Colonic mucosa (tissue), 4 donors: ENCODE data around the gene CASP6. TPM values are rescaled to one million over a fixed set of nuclear protein-coding genes. Genes with fewer than 3 reads are reported as not detected.
A peak's percentile ranks its signal among the peaks of the same experiment; 100 is the strongest.

Experiments
- DNase-seq: peaks from one replicate; pipeline ENCODE4 v3.0.0-alpha.2; 2020
- H3K27ac ChIP-seq: fragments of 200-600 bp; one replicate; pipeline ENCODE4 v1.8.0; 2021
- H3K27me3 ChIP-seq: fragments of 200-600 bp; one replicate; pipeline ENCODE4 v1.8.0; 2021
- H3K36me3 ChIP-seq: fragments of 200-600 bp; one replicate; pipeline ENCODE4 v1.8.0; 2021
- H3K4me1 ChIP-seq: fragments of 200-600 bp; one replicate; pipeline ENCODE4 v1.8.0; 2021; ENCODE audit warnings: mild to moderate bottlenecking
- H3K4me3 ChIP-seq: fragments of 200-600 bp; one replicate; pipeline ENCODE4 v1.8.0; 2021
- H3K9ac ChIP-seq, 2 donors: one replicate each; pipeline ENCODE4 v1.7.0; 2013; ENCODE audit warnings: control low read depth in 2 of 2, low read depth in 2 of 2, low read length in 2 of 2
- H3K9me3 ChIP-seq: fragments of 200-600 bp; one replicate; pipeline ENCODE4 v1.8.0; 2021
- CTCF ChIP-seq: fragments of 200-600 bp; IDR thresholded peaks from one replicate; pipeline ENCODE4 v1.8.0; 2022; ENCODE audit warnings: antibody characterized with exemption, mild to moderate bottlenecking
- intact Hi-C: fragments of 100-400 bp; cut with DNase I; formaldehyde crosslinking; loops from one replicate; pipeline ENCODE4 v1.14.1; 2022
- total RNA-seq, 2 donors: library from RNA; stranded (reverse); fragmentation: NEBNext Ultra II Directional in 1 of 2; extraction: Animal tissue kit (Norgen Biotek cat#: 25700) in 1 of 2; gene quantifications; one replicate each; pipeline ENCODE4 v1.2.1, GENCODE V29; 2021
- donor health status: healthy.
- donor health status: DM: no; HTN: no; CAD: no.
- donor health status: DM: no; HTN: no; CAD: no.

Gene CASP6
- 100 to 1,000 TPM; 110 to 115 TPM for total RNA-seq

GRCh38 chr4:109702950-109703663 lies at the start of gene CASP6:
TSS of gene CASP6 (minus strand) at chr4:109703445. CDS start at chr4:109703395, 50 bp downstream.
- Histone ChIP-seq H3K9ac (peak within 1 kb of the TSS; percentile 81 to 89), H3K27me3 (no peaks in the 10 kb centered on the region), H3K4me3 (peak within 1 kb of the TSS; percentile 81), H3K4me1 (no peaks in the 10 kb centered on the region), H3K36me3 (no peaks in the 10 kb centered on the region), H3K9me3 (no peaks in the 10 kb centered on the region), H3K27ac (peak within 1 kb of the TSS; percentile 96)
- DNase-seq, result peak; percentile 95
- TF ChIP-seq CTCF, result peak; percentile 61
- intact Hi-C loops, result loop anchor here (5.0 kb wide), 2 partner anchors 99 to 271 kb away; partner anchors contain the start of genes CFI and SEC24B

DNA sequence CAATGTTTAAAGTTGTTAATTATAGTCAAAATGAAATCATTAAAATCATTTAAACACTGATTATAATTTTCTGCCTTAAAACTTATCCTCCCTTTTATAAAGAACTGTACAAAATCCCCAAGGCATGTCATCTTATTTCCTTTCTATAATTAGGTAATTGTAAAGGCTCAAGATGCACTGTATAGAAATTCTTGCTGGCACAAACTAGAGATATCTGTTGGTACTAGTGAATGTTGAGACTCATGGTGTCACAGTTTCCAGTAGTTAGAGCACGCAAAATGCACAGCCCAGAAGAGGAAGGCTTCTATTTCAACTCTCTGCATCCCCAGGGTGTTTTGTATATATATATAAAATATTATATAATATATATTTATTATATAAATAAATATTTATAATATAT lies 49.3 kb upstream of the CASP6 start:
- H3K27me3 ChIP-seq, result no peaks in the 10 kb centered on the region
- intact Hi-C loops, result no loop called here

DNA sequence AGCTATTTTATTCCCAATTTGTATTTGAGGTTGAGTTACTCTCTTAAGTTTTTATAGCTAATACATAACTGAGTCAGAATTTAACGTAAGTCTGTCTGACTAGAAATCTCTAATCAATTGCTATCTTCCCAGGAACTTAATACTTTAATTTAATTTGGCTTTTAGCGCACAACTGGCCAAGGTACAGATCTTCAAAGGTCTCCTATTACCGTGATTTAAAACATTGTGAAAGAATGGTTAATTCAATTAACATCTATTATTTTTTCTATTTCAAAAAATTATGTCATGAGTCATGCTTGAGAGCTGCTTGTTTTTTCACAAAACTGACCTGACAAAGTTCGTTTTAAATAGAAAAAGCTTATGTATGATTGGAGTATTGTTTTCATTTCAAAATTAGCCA lies 48.6 kb upstream of the CASP6 start:
- Histone ChIP-seq H3K4me1 (no peaks in the 10 kb centered on the region), H3K9me3 (no peaks in the 10 kb centered on the region), H3K36me3 (no peaks in the 10 kb centered on the region), H3K27ac (no peak overlapping the region), H3K4me3 (no peak overlapping the region), H3K27me3 (no peaks in the 10 kb centered on the region), H3K9ac (no peak overlapping the region)
- intact Hi-C loops, result no loop called here
- no peak for TF ChIP-seq CTCF
- DNase-seq, result no peak

More for the DNA sequence above, 49.3 kb upstream of the CASP6 start:
- Histone ChIP-seq H3K9ac (no peak overlapping the region), H3K9me3 (no peaks in the 10 kb centered on the region), H3K4me1 (no peaks in the 10 kb centered on the region), H3K36me3 (no peaks in the 10 kb centered on the region), H3K4me3 (no peak overlapping the region), H3K27ac (no peak overlapping the region)
- DNase-seq, result no peak
- no peak for TF ChIP-seq CTCF

DNA sequence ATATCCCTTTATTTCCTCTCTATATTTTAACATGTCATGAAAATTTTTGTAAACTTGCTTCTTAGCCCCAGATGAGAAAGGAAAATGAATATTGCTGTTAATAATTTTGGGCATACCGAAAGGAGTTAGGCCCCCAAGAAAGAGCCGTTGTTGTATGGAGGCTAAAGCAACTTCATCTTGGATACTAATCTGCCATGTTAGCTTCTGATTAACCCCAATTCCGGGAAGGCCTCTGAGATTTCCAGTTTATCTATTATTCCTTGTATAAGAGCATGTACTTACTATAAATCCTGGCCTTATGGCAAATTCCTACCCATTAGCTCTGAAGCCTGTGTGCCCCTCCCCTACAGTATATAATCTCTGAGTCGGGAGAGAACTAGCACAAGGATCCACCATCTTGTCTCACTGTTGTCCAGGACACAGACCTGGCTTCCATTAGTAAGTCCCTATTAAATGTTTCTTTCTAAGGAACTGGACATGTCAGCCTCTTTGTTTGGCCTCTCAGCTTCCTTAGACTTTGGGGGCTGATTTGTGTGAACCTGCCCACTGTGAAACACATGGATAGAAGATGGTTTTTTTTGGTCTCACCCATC lies 47.5 kb upstream of the CASP6 start:
- no peak for DNase-seq
- no peak for TF ChIP-seq CTCF
- intact Hi-C loops, result no loop called here

DNA sequence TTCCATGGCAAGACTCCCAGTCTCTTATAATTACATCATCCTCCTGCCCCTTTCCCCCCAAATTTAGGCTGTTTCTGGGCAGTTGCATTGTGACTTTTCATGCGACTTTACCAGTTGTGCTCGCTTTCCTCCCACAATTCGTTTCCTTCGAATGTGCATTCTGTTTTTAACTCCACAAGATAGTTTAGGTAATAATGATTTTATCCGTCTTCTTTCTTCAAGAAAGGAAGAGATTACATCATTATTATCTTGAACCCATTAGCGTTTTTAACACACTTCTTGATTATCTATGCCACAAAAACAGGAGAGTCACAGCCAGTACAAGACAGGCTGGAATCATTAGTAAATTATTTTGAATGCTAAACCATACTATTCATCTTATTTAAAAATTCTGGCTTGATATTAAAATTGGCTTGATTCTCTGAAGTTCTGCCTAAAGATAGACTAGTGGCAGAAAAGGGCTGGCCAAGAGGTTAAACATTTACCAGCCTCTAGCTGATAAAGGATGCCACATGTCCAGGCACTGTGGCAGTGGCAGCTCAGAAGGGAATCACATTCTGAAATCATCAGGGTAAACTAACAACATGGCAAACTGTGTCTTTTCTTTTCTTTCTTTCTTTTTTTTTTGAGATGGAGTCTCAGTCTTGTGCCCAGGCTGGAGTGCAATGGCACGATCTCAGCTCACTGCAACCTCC lies 46.3 kb upstream of the CASP6 start:
- Histone ChIP-seq H3K27ac (no peak overlapping the region), H3K36me3 (no peaks in the 10 kb centered on the region), H3K27me3 (no peaks in the 10 kb centered on the region), H3K4me3 (no peak overlapping the region), H3K4me1 (no peaks in the 10 kb centered on the region), H3K9me3 (no peaks in the 10 kb centered on the region), H3K9ac (no peak overlapping the region)
- TF ChIP-seq CTCF, result no peak
- no peak for DNase-seq
- intact Hi-C loops, result no loop called here

More for the DNA sequence above, 47.5 kb upstream of the CASP6 start:
- Histone ChIP-seq H3K4me3 (no peak overlapping the region), H3K27ac (no peak overlapping the region), H3K36me3 (no peaks in the 10 kb centered on the region), H3K9ac (no peak overlapping the region), H3K27me3 (no peaks in the 10 kb centered on the region), H3K9me3 (no peaks in the 10 kb centered on the region), H3K4me1 (no peaks in the 10 kb centered on the region)
